Measurements from ENCODE around the gene ZNF423.

The ZNF423 gene

DNA sequence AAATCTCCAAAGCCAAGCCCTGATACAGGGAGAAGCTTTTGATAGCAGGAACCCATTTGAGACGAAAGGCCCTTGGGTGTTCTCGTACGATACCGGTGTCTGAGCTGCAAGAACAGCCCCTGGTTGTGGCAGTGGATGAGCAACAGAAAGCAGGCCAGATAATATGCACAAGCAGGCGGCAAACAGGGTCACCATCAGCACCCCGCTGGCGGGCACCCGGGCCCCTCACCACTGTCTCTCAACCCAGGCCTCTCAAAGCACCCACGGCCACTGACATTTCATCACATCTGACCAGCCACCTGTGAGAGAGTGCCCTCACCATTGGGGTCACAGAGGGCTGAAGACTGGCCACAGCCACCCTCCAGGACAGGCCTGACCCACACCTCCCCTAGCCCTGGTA lies 252.0 kb downstream of the ZNF423 start:
- DNase-seq, result no peak

DNA sequence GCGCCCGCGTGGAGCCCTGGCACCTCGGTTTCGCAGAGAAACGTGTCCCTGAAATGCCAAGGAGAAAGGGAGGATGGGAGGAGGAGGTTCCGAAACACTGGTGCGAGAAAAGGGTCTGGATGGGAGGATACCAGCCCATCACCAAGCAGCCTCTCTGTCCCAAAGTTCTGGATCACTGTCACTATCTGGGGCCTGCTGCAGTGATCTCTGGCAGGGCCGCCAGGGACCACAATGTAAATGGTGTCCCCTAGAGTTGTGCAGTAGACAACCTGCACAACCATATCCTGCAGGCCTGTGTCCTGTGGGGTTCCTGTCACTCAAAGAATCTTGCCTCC lies 253.0 kb downstream of the ZNF423 start:
- Histone ChIP-seq H3K27ac (no peak overlapping the region), H3K27me3 (ENCODE audit: insufficient read depth, low read depth, severe bottlenecking) (no peaks in the 10 kb centered on the region), H3K36me3 (no peaks in the 10 kb centered on the region), H3K9me3 (ENCODE audit: severe bottlenecking) (no peaks in the 10 kb centered on the region), H3K4me3 (ENCODE audit: low read depth, low read length) (no peak overlapping the region)
- no peak for DNase-seq
- TF ChIP-seq, protein P1, sequence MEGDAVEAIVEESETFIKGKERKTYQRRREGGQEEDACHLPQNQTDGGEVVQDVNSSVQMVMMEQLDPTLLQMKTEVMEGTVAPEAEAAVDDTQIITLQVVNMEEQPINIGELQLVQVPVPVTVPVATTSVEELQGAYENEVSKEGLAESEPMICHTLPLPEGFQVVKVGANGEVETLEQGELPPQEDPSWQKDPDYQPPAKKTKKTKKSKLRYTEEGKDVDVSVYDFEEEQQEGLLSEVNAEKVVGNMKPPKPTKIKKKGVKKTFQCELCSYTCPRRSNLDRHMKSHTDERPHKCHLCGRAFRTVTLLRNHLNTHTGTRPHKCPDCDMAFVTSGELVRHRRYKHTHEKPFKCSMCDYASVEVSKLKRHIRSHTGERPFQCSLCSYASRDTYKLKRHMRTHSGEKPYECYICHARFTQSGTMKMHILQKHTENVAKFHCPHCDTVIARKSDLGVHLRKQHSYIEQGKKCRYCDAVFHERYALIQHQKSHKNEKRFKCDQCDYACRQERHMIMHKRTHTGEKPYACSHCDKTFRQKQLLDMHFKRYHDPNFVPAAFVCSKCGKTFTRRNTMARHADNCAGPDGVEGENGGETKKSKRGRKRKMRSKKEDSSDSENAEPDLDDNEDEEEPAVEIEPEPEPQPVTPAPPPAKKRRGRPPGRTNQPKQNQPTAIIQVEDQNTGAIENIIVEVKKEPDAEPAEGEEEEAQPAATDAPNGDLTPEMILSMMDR (IDR thresholded peaks at IDR 0.05; ENCODE audit: low read depth, low read length), result no peak

More for the DNA sequence above, 252.0 kb downstream of the ZNF423 start:
- H3K9me3 ChIP-seq (ENCODE audit: severe bottlenecking), result no peaks in the 10 kb centered on the region
- no peaks in the 10 kb centered on the region for H3K36me3 ChIP-seq
- TF ChIP-seq, protein P1 (IDR thresholded peaks at IDR 0.05; ENCODE audit: low read depth, low read length), result no peak
- H3K27ac ChIP-seq, result no peak overlapping the region
- H3K27me3 ChIP-seq (ENCODE audit: insufficient read depth, low read depth, severe bottlenecking), result no peaks in the 10 kb centered on the region
- H3K4me3 ChIP-seq (ENCODE audit: low read depth, low read length), result no peak overlapping the region

DNA sequence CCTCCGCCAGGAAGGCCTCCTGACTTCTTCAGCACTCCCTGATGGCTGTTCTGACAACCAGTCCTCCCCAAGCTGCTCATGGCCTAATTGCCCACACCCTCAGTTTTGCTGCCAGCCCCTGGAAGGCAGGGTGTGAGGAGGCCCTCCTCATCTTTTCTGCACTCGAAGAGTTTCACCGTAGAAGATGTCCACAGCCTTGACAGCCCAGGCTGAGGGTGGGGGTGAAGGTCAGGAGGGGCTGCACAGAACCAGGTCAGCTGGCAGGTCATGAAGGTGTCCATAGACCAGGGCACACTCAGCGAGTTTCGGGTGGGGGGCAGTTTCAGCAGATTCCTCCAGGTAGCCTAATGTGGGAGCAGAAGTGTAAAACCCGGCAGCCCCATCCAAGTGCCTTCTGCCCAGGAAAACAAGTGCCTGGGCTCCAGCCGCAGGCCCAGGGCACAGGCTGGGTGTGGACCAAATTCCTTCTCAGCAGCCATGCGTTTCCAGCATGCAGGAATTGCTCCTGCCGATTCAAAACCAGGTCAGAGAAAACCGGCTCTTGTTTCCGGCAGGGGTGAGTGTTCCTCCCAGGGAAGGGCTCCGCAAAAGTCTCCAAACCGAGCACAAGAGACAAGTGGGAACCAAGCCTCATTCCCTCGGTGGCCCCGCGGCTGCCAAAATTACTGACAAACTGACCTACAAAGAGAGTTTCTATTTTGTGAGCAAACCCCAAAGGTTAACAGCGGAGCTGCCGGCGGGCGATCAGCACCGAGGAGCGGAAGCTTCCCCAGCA lies 253.5 kb downstream of the ZNF423 start:
- Histone ChIP-seq H3K4me3 (ENCODE audit: low read depth, low read length) (no peak overlapping the region), H3K36me3 (no peaks in the 10 kb centered on the region), H3K9me3 (ENCODE audit: severe bottlenecking) (no peaks in the 10 kb centered on the region), H3K27ac (no peak overlapping the region), H3K27me3 (ENCODE audit: insufficient read depth, low read depth, severe bottlenecking) (no peaks in the 10 kb centered on the region)
- no peak for DNase-seq
- TF ChIP-seq, protein P1 (IDR thresholded peaks at IDR 0.05; ENCODE audit: low read depth, low read length), result no peak

DNA sequence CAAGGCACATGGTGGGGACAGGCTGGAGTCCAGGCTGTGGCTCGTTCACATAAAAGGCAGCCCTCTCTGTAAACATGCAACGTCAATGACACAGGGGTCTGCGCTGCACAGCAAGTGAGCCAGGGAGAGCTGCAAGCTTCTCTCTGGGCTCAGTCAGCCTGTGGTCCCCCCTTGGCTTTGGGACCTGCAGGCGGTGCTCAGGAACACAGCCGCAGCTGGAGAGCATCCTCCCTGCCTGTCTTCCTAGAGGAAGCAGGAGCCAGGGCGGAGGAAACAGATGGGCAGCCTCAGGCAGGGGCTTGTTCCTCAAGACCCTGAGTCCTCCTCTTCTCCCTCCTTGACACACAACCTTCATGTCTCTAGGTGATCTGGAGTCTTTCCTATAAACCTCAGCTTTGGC lies 254.3 kb downstream of the ZNF423 start:
- no peaks in the 10 kb centered on the region for H3K36me3 ChIP-seq
- H3K27ac ChIP-seq, result no peak overlapping the region
- TF ChIP-seq, protein P1 (IDR thresholded peaks at IDR 0.05; ENCODE audit: low read depth, low read length), result no peak
- H3K27me3 ChIP-seq (ENCODE audit: insufficient read depth, low read depth, severe bottlenecking), result no peaks in the 10 kb centered on the region
- H3K4me3 ChIP-seq (ENCODE audit: low read depth, low read length), result no peak overlapping the region
- no peak for DNase-seq
- no peaks in the 10 kb centered on the region for H3K9me3 ChIP-seq (ENCODE audit: severe bottlenecking)

DNA sequence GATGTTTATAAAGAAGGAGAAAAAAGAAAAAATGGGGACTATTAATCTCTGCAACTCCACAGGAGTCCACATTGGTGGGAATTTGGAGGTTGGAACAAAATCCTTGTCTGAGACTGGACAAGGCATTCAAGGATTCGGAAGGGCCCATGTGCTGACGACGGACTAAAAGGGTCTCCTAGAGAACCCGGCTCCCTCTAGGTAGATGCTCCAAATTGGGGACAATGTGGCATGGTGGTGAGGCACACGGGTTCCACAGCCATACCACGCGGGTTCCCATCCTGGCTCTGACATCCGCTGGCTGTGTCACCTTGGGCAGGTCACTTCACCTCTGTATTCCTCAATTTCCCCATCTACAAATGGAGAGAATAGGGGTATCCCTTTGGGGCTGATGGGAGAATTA lies 254.9 kb downstream of the ZNF423 start:
- no peaks in the 10 kb centered on the region for H3K27me3 ChIP-seq (ENCODE audit: insufficient read depth, low read depth, severe bottlenecking)
- TF ChIP-seq, protein P1 (IDR thresholded peaks at IDR 0.05; ENCODE audit: low read depth, low read length), result no peak

DNA sequence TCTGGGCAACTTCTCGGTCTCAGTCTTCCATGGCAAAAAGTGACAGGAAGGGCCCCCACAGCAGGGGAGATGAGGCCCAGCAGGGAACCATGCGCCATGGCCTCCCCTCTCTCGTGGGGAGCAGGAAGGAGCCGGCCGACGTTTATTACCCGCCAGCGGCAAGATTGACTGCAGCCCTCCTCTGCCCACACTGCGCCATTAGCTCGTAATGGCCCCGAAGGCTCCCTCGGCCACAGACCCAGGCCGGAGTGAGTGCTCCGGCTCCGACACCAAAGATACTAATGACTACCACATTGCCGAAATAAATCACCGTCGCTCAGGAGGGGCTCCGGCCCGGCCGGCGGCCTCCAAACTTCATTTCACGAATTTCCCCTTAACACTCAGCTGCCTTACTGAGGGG lies 255.4 kb downstream of the ZNF423 start:
- no peak overlapping the region for H3K4me3 ChIP-seq (ENCODE audit: low read depth, low read length)
- TF ChIP-seq, protein P1 (IDR thresholded peaks at IDR 0.05; ENCODE audit: low read depth, low read length), result no peak

More for the DNA sequence above, 254.9 kb downstream of the ZNF423 start:
- Histone ChIP-seq H3K4me3 (ENCODE audit: low read depth, low read length) (no peak overlapping the region), H3K9me3 (ENCODE audit: severe bottlenecking) (no peaks in the 10 kb centered on the region), H3K36me3 (no peaks in the 10 kb centered on the region), H3K27ac (no peak overlapping the region)
- no peak for DNase-seq

More for the DNA sequence above, 255.4 kb downstream of the ZNF423 start:
- Histone ChIP-seq H3K9me3 (ENCODE audit: severe bottlenecking) (no peaks in the 10 kb centered on the region), H3K36me3 (no peaks in the 10 kb centered on the region), H3K27ac (no peak overlapping the region), H3K27me3 (ENCODE audit: insufficient read depth, low read depth, severe bottlenecking) (no peaks in the 10 kb centered on the region)
- DNase-seq, result no peak
